A549 (cell line): ENCODE data around the gene TGM4. TPM values are rescaled to one million over a fixed set of nuclear protein-coding genes. Genes with fewer than 3 reads are reported as not detected.

Experiments
- ATAC-seq, 2 experiments: fragments of 200-7000 bp in 1 of 2; fragments of >200 bp in 1 of 2; cut with Nextera tagmentation in 1 of 2; cut with Tn5 transposase in 1 of 2; 3 replicates each; pipeline versions ENCODE4 v1.8.0 to v1.9.1; 2018 to 2020; ENCODE audit warnings: mild to moderate bottlenecking in 1 of 2, moderate library complexity in 1 of 2
- CTCF ChIA-PET: fragments of 300-600 bp; sonication (Branson Sonifier 250); formaldehyde crosslinking; extraction: SDS; loops from one replicate; lab custom pipeline; 2021; ENCODE audit warnings: antibody characterized with exemption, inconsistent platforms; lab: Yijun Ruan, JAX
- POLR2A ChIA-PET: fragments of 350-600 bp; formaldehyde crosslinking; extraction: SDS; loops from one replicate; lab custom pipeline; 2021; ENCODE audit warnings: antibody characterized with exemption, inconsistent platforms; lab: Yijun Ruan, JAX
- DNase-seq, 2 experiments: peaks; one replicate each; pipeline versions ENCODE4 v3.0.0 to v3.0.0-alpha.2; 2011 to 2016; ENCODE audit warnings: low read depth in 1 of 2, low spot score in 1 of 2
- FAIRE-seq: peaks from 2 replicates; lab custom pipeline; 2011; peaks lifted over from hg19 to GRCh38; lab: Jason Lieb, UNC
- H3K27ac ChIP-seq, 2 experiments: fragments of >200 bp; sonication (Bioruptor Twin); formaldehyde crosslinking; 3 replicates each; pipeline ENCODE4 v1.5.1; 2016 to 2017
- H3K4me1 ChIP-seq: fragments of >200 bp; sonication (Bioruptor Twin); formaldehyde crosslinking; 3 replicates; pipeline ENCODE4 v1.6.1; 2016
- H3K4me2 ChIP-seq: fragments of >200 bp; sonication (Bioruptor Twin); formaldehyde crosslinking; 3 replicates; pipeline ENCODE4 v1.6.1; 2016
- H3K4me3 ChIP-seq: fragments of >200 bp; sonication (Bioruptor Twin); formaldehyde crosslinking; 3 replicates; pipeline ENCODE4 v1.5.1; 2016
- H3K9me3 ChIP-seq: fragments of >200 bp; sonication (Bioruptor Twin); formaldehyde crosslinking; 3 replicates; pipeline ENCODE4 v1.6.1; 2016
- CBX2 ChIP-seq: fragments of 200-600 bp; sonication (generic); IDR thresholded peaks from 2 replicates; pipeline ENCODE4 v1.6.1; 2016; ENCODE audit warnings: low read depth, mild to moderate bottlenecking, borderline replicate concordance
- CEBPB ChIP-seq, 2 experiments: fragments of >200 bp in 1 of 2; sonication (Bioruptor Twin) in 1 of 2; formaldehyde crosslinking in 1 of 2; IDR thresholded peaks; 2 replicates each; pipeline ENCODE4 v1.6.1; 2012 to 2016
- CHD2 ChIP-seq: fragments of 150-350 bp; IDR thresholded peaks from 2 replicates; pipeline ENCODE4 v1.6.1; 2014; ENCODE audit warnings: low read length; ENCODE audit not compliant: partially characterized antibody
- CHD4 ChIP-seq: fragments of 200-600 bp; sonication (generic); IDR thresholded peaks from 2 replicates; pipeline ENCODE4 v1.6.1; 2016; ENCODE audit warnings: antibody characterized with exemption, mild to moderate bottlenecking, borderline replicate concordance
- EHF ChIP-seq: fragments of 250-450 bp; sonication (Bioruptor Pico); IDR thresholded peaks from 2 replicates; pipeline ENCODE4 v1.5.0; 2020; ENCODE audit warnings: mild to moderate bottlenecking
- EP300 ChIP-seq, 2 experiments: fragments of >200 bp; sonication (Bioruptor Twin); formaldehyde crosslinking; IDR thresholded peaks; 2 replicates in 1 of 2; 3 replicates in 1 of 2; pipeline ENCODE4 v1.6.1; 2016 to 2017
- ESRRA ChIP-seq: fragments of 150-350 bp; IDR thresholded peaks from 2 replicates; pipeline ENCODE4 v1.6.1; 2014; ENCODE audit warnings: mild to moderate bottlenecking, low read length, borderline replicate concordance
- FOXS1 ChIP-seq: fragments of 250-450 bp; sonication (Bioruptor Pico); IDR thresholded peaks from 2 replicates; pipeline ENCODE4 v1.5.0; 2020; ENCODE audit warnings: mild to moderate bottlenecking, moderate library complexity
- GATA3 ChIP-seq: IDR thresholded peaks from 2 replicates; pipeline ENCODE4 v1.6.1; 2012; ENCODE audit warnings: borderline replicate concordance
- HDAC2 ChIP-seq: fragments of 200-600 bp; sonication (generic); IDR thresholded peaks from 2 replicates; pipeline ENCODE4 v1.6.1; 2016
- HOXA7 ChIP-seq: fragments of 250-450 bp; sonication (Bioruptor Pico); IDR thresholded peaks from 2 replicates; pipeline ENCODE4 v1.5.0; 2020; ENCODE audit warnings: mild to moderate bottlenecking, moderate library complexity
- HOXB13 ChIP-seq: fragments of 250-450 bp; sonication (Bioruptor Pico); IDR thresholded peaks from 2 replicates; pipeline ENCODE4 v1.5.0; 2020; ENCODE audit warnings: low read depth, mild to moderate bottlenecking, moderate library complexity
- HOXB5 ChIP-seq: fragments of 250-450 bp; sonication (Bioruptor Pico); IDR thresholded peaks from 2 replicates; pipeline ENCODE4 v1.5.0; 2020; ENCODE audit warnings: mild to moderate bottlenecking, moderate library complexity
- KDM1A ChIP-seq: fragments of 200-600 bp; sonication (generic); IDR thresholded peaks from 2 replicates; pipeline ENCODE4 v1.6.1; 2016; ENCODE audit warnings: low read depth, mild to moderate bottlenecking
- KDM5A ChIP-seq: fragments of 200-600 bp; sonication (generic); IDR thresholded peaks from 2 replicates; pipeline ENCODE4 v1.6.1; 2016; ENCODE audit warnings: antibody characterized with exemption, mild to moderate bottlenecking
- NFE2L2 ChIP-seq: fragments of 150-350 bp; conservative IDR thresholded peaks from 2 replicates; pipeline ENCODE4 v1.6.1; 2014; ENCODE audit warnings: low read length
- NPAS2 ChIP-seq: fragments of 250-450 bp; sonication (Bioruptor Pico); IDR thresholded peaks from 2 replicates; pipeline ENCODE4 v1.8.0; 2022; ENCODE audit warnings: mild to moderate bottlenecking, moderate library complexity, borderline replicate concordance
- PHF8 ChIP-seq: fragments of 200-600 bp; sonication (generic); IDR thresholded peaks from 2 replicates; pipeline ENCODE4 v1.6.1; 2016; ENCODE audit warnings: low read depth, mild to moderate bottlenecking, antibody characterized with exemption, moderate library complexity, borderline replicate concordance
- POLR2A ChIP-seq: IDR thresholded peaks from 2 replicates; pipeline ENCODE4 v1.6.1; 2012; ENCODE audit warnings: mild to moderate bottlenecking, low read length
- RAD21 ChIP-seq, 2 experiments: fragments of >200 bp in 1 of 2; sonication (Bioruptor Twin) in 1 of 2; formaldehyde crosslinking in 1 of 2; IDR thresholded peaks in 1 of 2; conservative IDR thresholded peaks in 1 of 2; 2 replicates in 1 of 2; 3 replicates in 1 of 2; pipeline ENCODE4 v1.6.1; 2012 to 2018; ENCODE audit warnings: inconsistent platforms in 1 of 2
- RARB ChIP-seq: fragments of 250-450 bp; sonication (Bioruptor Pico); IDR thresholded peaks from 2 replicates; pipeline ENCODE4 v1.8.0; 2021; ENCODE audit warnings: mild to moderate bottlenecking, moderate library complexity
- RNF2 ChIP-seq: fragments of 200-600 bp; sonication (generic); IDR thresholded peaks from 2 replicates; pipeline ENCODE4 v1.6.1; 2016; ENCODE audit warnings: low read depth, mild to moderate bottlenecking, antibody characterized with exemption, moderate library complexity, borderline replicate concordance
- ZC3H11A ChIP-seq: fragments of 450-650 bp; IDR thresholded peaks from 2 replicates; pipeline ENCODE4 v1.6.1; 2014; ENCODE audit warnings: antibody characterized with exemption, mild to moderate bottlenecking
- ZNF302 ChIP-seq: fragments of 250-450 bp; sonication (Bioruptor Pico); IDR thresholded peaks from 2 replicates; pipeline ENCODE4 v1.9.0; 2021; ENCODE audit warnings: inconsistent platforms, mild to moderate bottlenecking, moderate library complexity
- WGBS: methylation state at CpG from one replicate; pipeline ENCODE4 v1.1.6; 2017; ENCODE audit errors: missing lambda C conversion rate; 5-methylcytosine and 5-hydroxymethylcytosine counted together
- polyA plus RNA-seq, 4 experiments: library from polyadenylated mRNA; depleted of rRNA in 3 of 4; stranded (reverse); fragments of >200 nt; fragmentation: RNase III in 1 of 4; extraction: RNeasy Plus Mini Kit Qiagen cat#74134 plus additional on column Dnase treatment in 1 of 4; gene quantifications; 2 replicates in 3 of 4; 3 replicates in 1 of 4; pipeline ENCODE4 v1.2.3, GENCODE V29; 2011 to 2017
- TF ChIP-seq, protein P1 (sequence below): fragments of >200 bp; sonication (Bioruptor Twin); formaldehyde crosslinking; IDR thresholded peaks from 3 replicates; pipeline ENCODE4 v1.6.1; 2016
- TF ChIP-seq, protein P2 (sequence below): fragments of 250-450 bp; sonication (Bioruptor Pico); IDR thresholded peaks from 2 replicates; pipeline ENCODE4 v1.5.0; 2020; ENCODE audit warnings: low read depth, mild to moderate bottlenecking, moderate library complexity
- TF ChIP-seq, protein P3 (sequence below): IDR thresholded peaks from 2 replicates; pipeline ENCODE4 v1.6.1; 2012
- TF ChIP-seq, protein P4 (sequence below): IDR thresholded peaks from 2 replicates; pipeline ENCODE4 v1.6.1; 2012; ENCODE audit warnings: low read depth, borderline replicate concordance
- TF ChIP-seq, protein P5 (sequence below): fragments of >200 bp; sonication (Bioruptor Twin); formaldehyde crosslinking; IDR thresholded peaks from 2 replicates; pipeline ENCODE4 v1.6.1; 2016
- TF ChIP-seq, protein P6 (sequence below): fragments of 200-600 bp; sonication (generic); IDR thresholded peaks from 2 replicates; pipeline ENCODE4 v1.6.1; 2016; ENCODE audit warnings: antibody characterized with exemption, mild to moderate bottlenecking, moderate library complexity
- TF ChIP-seq, protein P7 (sequence below): fragments of 250-450 bp; sonication (Bioruptor Pico); IDR thresholded peaks from 2 replicates; pipeline ENCODE4 v1.5.0; 2021; ENCODE audit warnings: mild to moderate bottlenecking, moderate library complexity, borderline replicate concordance

TGM4 gene
- polyA plus RNA-seq, 2 of the 4 experiments (the other 2 are of a cell fraction), result 0.01 TPM; not detected in 1

DNA sequence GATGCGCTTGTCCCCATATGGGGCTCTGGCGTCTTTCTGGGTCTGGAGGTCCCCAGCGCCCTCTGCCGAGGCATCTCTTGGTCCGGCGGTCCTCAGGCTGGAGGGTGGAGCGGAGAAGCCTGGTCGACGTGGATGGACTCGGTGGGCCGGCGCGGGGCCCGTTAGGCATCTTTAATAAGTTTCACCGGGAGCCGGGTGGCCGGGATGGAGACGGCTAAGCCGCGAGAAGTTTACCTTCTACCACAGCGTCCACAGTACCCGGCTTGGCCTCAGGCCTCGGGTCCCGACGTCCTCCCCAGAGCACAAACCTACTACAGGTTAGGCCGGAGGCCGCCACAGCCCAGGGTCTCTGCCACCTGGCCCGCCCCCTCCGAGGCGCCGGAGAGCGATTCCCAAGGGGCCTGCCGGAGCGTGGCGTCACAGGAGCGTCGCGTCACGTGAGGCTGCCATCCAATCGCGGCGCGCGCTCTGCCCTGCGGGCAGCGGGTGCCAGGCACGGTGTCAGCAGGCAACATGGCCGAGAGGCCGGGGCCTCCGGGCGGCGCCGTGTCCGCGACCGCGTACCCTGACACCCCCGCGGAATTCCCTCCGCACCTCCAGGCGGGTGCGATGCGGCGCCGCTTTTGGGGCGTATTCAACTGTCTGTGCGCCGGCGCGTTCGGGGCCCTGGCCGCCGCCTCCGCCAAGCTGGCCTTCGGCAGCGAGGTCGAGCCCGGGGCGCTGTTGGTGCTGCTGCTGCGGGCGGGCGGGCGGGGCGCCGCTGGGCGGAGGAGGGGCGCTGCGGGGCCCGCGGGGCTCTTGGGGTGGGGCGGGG lies 12.8 kb upstream of the TGM4 start, which contains the start of gene TMEM42:
TSS of gene TMEM42 (plus strand) at position 501 of the 814 bp plus-strand sequence. CDS start at position 514, 13 bp downstream.
- DNase-seq (peak; percentile 83 to 92), ATAC-seq (peak; percentile 96), FAIRE-seq (no peak)
- peaks cover 6% of the 10 kb centered on the region; the same call in 2 of the 3 replicates for H3K4me1 ChIP-seq
- H3K9me3 ChIP-seq, result no peaks in the 10 kb centered on the region
- WGBS, result 26% methylated on average over 10 of the region's 91 CpGs
- peak within 1 kb of the TSS; percentile 96 for H3K4me2 ChIP-seq
- H3K4me3 ChIP-seq, result peak within 1 kb of the TSS; percentile 71
- peak within 1 kb of the TSS; percentile 90 to 97 for H3K27ac ChIP-seq
- ChIA-PET POLR2A (no interaction called here), CTCF (no interaction called here)
- TF ChIP-seq, protein P1, sequence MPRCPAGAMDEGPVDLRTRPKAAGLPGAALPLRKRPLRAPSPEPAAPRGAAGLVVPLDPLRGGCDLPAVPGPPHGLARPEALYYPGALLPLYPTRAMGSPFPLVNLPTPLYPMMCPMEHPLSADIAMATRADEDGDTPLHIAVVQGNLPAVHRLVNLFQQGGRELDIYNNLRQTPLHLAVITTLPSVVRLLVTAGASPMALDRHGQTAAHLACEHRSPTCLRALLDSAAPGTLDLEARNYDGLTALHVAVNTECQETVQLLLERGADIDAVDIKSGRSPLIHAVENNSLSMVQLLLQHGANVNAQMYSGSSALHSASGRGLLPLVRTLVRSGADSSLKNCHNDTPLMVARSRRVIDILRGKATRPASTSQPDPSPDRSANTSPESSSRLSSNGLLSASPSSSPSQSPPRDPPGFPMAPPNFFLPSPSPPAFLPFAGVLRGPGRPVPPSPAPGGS, result peak; percentile 72; the same call in 2 of the 3 replicates
- no peak for TF ChIP-seq RAD21 (conservative IDR thresholded peaks at IDR 0.05 in 1 of 2, IDR thresholded peaks at IDR 0.05 in 1 of 2)
- no peak for TF ChIP-seq RNF2
- TF ChIP-seq ZNF302, result no peak
- TF ChIP-seq, protein P2, sequence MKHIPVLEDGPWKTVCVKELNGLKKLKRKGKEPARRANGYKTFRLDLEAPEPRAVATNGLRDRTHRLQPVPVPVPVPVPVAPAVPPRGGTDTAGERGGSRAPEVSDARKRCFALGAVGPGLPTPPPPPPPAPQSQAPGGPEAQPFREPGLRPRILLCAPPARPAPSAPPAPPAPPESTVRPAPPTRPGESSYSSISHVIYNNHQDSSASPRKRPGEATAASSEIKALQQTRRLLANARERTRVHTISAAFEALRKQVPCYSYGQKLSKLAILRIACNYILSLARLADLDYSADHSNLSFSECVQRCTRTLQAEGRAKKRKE, result no peak
- no peak for TF ChIP-seq GATA3
- TF ChIP-seq, protein P3, sequence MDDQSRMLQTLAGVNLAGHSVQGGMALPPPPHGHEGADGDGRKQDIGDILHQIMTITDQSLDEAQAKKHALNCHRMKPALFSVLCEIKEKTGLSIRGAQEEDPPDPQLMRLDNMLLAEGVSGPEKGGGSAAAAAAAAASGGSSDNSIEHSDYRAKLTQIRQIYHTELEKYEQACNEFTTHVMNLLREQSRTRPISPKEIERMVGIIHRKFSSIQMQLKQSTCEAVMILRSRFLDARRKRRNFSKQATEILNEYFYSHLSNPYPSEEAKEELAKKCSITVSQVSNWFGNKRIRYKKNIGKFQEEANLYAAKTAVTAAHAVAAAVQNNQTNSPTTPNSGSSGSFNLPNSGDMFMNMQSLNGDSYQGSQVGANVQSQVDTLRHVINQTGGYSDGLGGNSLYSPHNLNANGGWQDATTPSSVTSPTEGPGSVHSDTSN, result no peak
- no peak for TF ChIP-seq KDM1A
- no peak for TF ChIP-seq ZC3H11A
- TF ChIP-seq CBX2, result no peak
- TF ChIP-seq, protein P4, sequence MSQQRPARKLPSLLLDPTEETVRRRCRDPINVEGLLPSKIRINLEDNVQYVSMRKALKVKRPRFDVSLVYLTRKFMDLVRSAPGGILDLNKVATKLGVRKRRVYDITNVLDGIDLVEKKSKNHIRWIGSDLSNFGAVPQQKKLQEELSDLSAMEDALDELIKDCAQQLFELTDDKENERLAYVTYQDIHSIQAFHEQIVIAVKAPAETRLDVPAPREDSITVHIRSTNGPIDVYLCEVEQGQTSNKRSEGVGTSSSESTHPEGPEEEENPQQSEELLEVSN, result peak; percentile 78; the same call in 1 of the 2 replicates
- no peak for TF ChIP-seq RARB (CRISPR knock-in tag)
- TF ChIP-seq, protein P5, sequence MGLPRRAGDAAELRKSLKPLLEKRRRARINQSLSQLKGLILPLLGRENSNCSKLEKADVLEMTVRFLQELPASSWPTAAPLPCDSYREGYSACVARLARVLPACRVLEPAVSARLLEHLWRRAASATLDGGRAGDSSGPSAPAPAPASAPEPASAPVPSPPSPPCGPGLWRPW, result no peak
- no peak for TF ChIP-seq KDM5A
- no peak for TF ChIP-seq HOXB13
- no peak for TF ChIP-seq EHF
- peak; percentile 76 for TF ChIP-seq POLR2A
- TF ChIP-seq, protein P6, sequence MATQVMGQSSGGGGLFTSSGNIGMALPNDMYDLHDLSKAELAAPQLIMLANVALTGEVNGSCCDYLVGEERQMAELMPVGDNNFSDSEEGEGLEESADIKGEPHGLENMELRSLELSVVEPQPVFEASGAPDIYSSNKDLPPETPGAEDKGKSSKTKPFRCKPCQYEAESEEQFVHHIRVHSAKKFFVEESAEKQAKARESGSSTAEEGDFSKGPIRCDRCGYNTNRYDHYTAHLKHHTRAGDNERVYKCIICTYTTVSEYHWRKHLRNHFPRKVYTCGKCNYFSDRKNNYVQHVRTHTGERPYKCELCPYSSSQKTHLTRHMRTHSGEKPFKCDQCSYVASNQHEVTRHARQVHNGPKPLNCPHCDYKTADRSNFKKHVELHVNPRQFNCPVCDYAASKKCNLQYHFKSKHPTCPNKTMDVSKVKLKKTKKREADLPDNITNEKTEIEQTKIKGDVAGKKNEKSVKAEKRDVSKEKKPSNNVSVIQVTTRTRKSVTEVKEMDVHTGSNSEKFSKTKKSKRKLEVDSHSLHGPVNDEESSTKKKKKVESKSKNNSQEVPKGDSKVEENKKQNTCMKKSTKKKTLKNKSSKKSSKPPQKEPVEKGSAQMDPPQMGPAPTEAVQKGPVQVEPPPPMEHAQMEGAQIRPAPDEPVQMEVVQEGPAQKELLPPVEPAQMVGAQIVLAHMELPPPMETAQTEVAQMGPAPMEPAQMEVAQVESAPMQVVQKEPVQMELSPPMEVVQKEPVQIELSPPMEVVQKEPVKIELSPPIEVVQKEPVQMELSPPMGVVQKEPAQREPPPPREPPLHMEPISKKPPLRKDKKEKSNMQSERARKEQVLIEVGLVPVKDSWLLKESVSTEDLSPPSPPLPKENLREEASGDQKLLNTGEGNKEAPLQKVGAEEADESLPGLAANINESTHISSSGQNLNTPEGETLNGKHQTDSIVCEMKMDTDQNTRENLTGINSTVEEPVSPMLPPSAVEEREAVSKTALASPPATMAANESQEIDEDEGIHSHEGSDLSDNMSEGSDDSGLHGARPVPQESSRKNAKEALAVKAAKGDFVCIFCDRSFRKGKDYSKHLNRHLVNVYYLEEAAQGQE, result no peak
- TF ChIP-seq FOXS1 (CRISPR knock-in tag), result no peak
- TF ChIP-seq NPAS2 (CRISPR knock-in tag), result no peak
- no peak for TF ChIP-seq EP300 (IDR thresholded peaks at IDR 0.05)
- TF ChIP-seq CEBPB (IDR thresholded peaks at IDR 0.05), result no peak
- no peak for TF ChIP-seq CHD4
- no peak for TF ChIP-seq CHD2
- no peak for TF ChIP-seq HOXA7 (CRISPR knock-in tag)
- TF ChIP-seq ESRRA, result no peak
- no peak for TF ChIP-seq HOXB5 (CRISPR knock-in tag)
- no peak for TF ChIP-seq NFE2L2
- peak; percentile 82 for TF ChIP-seq PHF8
- TF ChIP-seq, protein P7, sequence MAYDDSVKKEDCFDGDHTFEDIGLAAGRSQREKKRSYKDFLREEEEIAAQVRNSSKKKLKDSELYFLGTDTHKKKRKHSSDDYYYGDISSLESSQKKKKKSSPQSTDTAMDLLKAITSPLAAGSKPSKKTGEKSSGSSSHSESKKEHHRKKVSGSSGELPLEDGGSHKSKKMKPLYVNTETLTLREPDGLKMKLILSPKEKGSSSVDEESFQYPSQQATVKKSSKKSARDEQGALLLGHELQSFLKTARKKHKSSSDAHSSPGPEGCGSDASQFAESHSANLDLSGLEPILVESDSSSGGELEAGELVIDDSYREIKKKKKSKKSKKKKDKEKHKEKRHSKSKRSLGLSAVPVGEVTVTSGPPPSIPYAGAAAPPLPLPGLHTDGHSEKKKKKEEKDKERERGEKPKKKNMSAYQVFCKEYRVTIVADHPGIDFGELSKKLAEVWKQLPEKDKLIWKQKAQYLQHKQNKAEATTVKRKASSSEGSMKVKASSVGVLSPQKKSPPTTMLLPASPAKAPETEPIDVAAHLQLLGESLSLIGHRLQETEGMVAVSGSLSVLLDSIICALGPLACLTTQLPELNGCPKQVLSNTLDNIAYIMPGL (CRISPR knock-in tag), result no peak
- no peak for TF ChIP-seq HDAC2
